ENCODE results near the gene SUPT20H.

SUPT20H gene

GRCh38 chr13:37058910-37059847 is at the start of gene SUPT20H:
TSS of gene SUPT20H (minus strand) at chr13:37059688. CDS start at chr13:37051490, 8,198 bp downstream.
- DNase-seq (ENCODE audit: low read depth): peak; percentile 87

GRCh38 chr13:37109051-37109678 is 49.7 kb upstream of the SUPT20H start:
- no peak for DNase-seq (ENCODE audit: low read depth)

GRCh38 chr13:37107868-37108267 is 48.4 kb upstream of the SUPT20H start:
- DNase-seq (ENCODE audit: low read depth): no peak

- DNase-seq (ENCODE audit: low read depth): no peak
These were observed 48.0 kb upstream of the SUPT20H start for GRCh38 chr13:37107456-37107855.

- DNase-seq (ENCODE audit: low read depth): no peak
These were observed 47.2 kb upstream of the SUPT20H start for GRCh38 chr13:37106642-37107041.

GRCh38 chr13:37105251-37105714 is 45.8 kb upstream of the SUPT20H start, which contains the start of gene CSNK1A1L:
TSS of gene CSNK1A1L (minus strand) at chr13:37105664. CDS start at chr13:37105256, 408 bp downstream.
- DNase-seq (ENCODE audit: low read depth): no peak

GRCh38 chr13:37102896-37103295 is 43.4 kb upstream of the SUPT20H start:
- DNase-seq (ENCODE audit: low read depth): no peak

GRCh38 chr13:37101201-37101600 is 41.7 kb upstream of the SUPT20H start:
- DNase-seq (ENCODE audit: low read depth): no peak

- DNase-seq (ENCODE audit: low read depth): no peak
These were observed 41.2 kb upstream of the SUPT20H start for GRCh38 chr13:37100731-37101130.

- no peak for DNase-seq (ENCODE audit: low read depth)
These were observed 37.6 kb upstream of the SUPT20H start for GRCh38 chr13:37097076-37097475.

- no peak for DNase-seq (ENCODE audit: low read depth)
These were observed 35.4 kb upstream of the SUPT20H start for GRCh38 chr13:37094840-37095239.

GRCh38 chr13:37094099-37094498 is 34.6 kb upstream of the SUPT20H start:
- DNase-seq (ENCODE audit: low read depth): no peak

GRCh38 chr13:37091835-37092234 is 32.3 kb upstream of the SUPT20H start:
- no peak for DNase-seq (ENCODE audit: low read depth)

- DNase-seq (ENCODE audit: low read depth): no peak
These were observed 31.4 kb upstream of the SUPT20H start for GRCh38 chr13:37090912-37091311.

GRCh38 chr13:37089495-37089894 is 30.0 kb upstream of the SUPT20H start:
- DNase-seq (ENCODE audit: low read depth): no peak

GRCh38 chr13:37087486-37087885 is 28.0 kb upstream of the SUPT20H start:
- no peak for DNase-seq (ENCODE audit: low read depth)

- no peak for DNase-seq (ENCODE audit: low read depth)
These were observed 26.1 kb upstream of the SUPT20H start for GRCh38 chr13:37085606-37086005.

GRCh38 chr13:37076818-37077217 is 17.3 kb upstream of the SUPT20H start:
- no peak for DNase-seq (ENCODE audit: low read depth)

GRCh38 chr13:37075164-37075563 is 15.7 kb upstream of the SUPT20H start:
- DNase-seq (ENCODE audit: low read depth): no peak

GRCh38 chr13:37074703-37075102 is 15.2 kb upstream of the SUPT20H start:
- DNase-seq (ENCODE audit: low read depth): no peak

- no peak for DNase-seq (ENCODE audit: low read depth)
These were observed 12.5 kb upstream of the SUPT20H start for GRCh38 chr13:37072024-37072423.

- DNase-seq (ENCODE audit: low read depth): no peak
These were observed 11.5 kb upstream of the SUPT20H start for GRCh38 chr13:37070956-37071355.

GRCh38 chr13:37070145-37070695 is 10.7 kb upstream of the SUPT20H start:
- DNase-seq (ENCODE audit: low read depth): no peak

All from stimulated activated CD8-positive, alpha-beta memory T cell treated with anti-CD3 and anti-CD28 coated beads, Interleukin-15, amount 100 ng/mL, for 1 hour (primary cell).